Left renal pelvis (tissue), 4 donors: Measurements from ENCODE around the gene SATB2. TPM values are rescaled to one million over a fixed set of nuclear protein-coding genes. Genes with fewer than 3 reads are reported as not detected.

Experiments used
- DNase-seq, 4 donors: peaks; one replicate each; pipeline ENCODE4 v3.0.0-alpha.2; 2013; ENCODE audit warnings: low read depth in 4 of 4, low spot score in 3 of 4
- polyA plus RNA-seq, 4 donors: library from polyadenylated mRNA; unstranded; fragments of 120-200 nt; gene quantifications; one replicate each; pipeline ENCODE4 v1.2.1, GENCODE V29; 2013; ENCODE audit not compliant: insufficient read length in 4 of 4

SATB2 gene
- polyA plus RNA-seq, 4 donors, result 0.76 to 16.5 (median 13.7) TPM

DNA sequence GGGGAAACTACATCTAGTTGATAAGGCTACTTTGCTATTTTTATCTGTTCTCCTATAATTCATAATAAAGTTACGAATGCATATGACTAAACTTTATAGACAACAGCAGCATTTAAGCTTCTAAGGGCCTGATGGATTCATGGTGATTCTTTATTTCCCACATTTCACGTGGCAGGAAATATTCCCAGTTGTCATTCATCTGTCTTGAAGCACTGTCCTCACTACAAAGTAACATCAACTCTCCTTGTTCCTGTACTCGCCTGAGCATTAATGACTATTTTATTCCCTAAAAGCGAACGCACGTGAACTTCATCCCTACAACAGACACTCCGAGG, 2.6 kb downstream of the SATB2 start:
- DNase-seq, result no peak

DNA sequence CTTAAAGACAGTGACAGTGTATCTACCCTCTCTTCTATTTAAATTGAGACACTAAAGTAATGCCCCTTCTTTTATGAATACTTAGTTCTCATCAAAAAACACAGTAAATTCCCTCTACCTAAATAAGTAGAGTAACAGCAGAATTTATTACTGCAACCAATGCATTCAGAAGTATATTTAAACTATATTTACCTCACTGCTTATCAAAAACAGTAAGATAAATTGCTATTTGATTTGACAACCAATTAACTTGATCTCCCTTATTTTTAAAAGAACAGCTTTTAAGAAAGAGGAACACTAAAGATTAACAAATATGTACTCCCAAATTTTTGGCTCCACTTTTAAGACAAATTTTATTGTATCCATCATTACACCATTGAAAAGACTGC, 4.8 kb downstream of the SATB2 start:
- DNase-seq, result no peak

DNA sequence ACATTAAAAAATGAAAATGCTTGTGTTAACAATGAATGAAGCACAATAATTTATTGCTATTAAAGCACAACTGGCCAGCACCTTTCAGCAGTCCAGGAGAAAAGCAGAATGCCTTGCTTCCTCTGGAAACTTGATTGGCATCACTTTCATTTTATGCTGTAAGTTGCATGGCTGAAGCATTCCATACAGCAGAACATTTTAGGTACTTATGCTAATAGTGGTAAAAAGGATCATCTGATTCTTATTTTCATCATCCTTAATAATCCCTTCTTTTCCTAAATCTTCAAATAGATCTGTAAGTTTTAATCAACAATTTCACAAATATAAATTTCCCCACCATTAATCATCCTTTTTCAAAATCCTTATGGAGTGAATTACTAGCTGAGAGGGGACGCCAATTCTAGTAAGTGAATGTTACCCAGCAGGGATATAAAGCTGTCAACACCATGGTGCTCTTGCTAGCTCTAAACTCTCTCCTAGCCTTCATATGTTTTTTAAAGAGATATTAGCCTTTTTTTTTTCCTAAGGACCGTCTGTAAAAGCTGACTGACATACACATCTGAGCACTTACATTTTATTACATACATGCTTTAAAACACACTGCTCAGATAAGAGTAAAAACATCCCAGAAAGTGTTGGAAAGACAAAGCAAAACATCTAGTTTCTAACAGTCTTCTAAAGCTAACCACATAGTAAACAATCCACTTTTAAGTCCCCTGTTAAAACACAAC, 5.3 kb downstream of the SATB2 start:
- no peak for DNase-seq

DNA sequence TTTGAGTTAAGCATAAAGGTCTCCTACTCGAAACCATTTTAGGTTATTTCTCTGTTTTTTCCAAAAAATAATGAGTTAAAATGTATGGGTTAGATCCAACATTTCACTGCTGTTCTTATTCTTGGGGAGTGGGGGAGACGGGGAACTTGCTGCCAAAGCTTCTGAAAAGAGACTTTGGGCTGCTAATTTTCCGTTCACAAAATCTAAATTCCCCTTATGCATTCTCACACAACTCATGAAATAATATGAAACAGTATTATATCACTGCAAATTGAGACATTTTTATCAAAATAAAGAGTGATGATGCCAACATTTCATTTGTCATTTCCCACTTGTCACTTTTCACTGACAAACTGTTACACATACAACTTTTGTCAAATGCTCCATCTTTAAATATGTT, 7.8 kb downstream of the SATB2 start:
- DNase-seq, result no peak

DNA sequence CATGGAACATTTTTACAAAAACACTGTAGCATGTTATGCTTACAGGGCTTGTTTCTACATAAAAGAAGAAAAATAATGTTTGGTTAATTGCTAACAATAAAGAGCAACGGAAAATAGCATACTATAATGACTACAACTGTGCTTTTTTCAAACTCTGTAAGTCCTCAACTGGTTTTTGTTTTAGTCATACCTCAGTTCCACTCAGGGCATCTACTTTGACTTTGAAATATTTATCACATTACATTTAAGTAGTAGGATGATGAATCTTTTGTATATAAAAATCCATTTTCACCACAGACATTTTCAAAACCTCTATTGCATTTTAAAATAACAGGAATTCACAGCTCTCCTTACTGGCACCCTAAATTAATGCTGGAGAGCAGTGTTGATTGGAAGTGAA, 8.3 kb downstream of the SATB2 start:
- no peak for DNase-seq

DNA sequence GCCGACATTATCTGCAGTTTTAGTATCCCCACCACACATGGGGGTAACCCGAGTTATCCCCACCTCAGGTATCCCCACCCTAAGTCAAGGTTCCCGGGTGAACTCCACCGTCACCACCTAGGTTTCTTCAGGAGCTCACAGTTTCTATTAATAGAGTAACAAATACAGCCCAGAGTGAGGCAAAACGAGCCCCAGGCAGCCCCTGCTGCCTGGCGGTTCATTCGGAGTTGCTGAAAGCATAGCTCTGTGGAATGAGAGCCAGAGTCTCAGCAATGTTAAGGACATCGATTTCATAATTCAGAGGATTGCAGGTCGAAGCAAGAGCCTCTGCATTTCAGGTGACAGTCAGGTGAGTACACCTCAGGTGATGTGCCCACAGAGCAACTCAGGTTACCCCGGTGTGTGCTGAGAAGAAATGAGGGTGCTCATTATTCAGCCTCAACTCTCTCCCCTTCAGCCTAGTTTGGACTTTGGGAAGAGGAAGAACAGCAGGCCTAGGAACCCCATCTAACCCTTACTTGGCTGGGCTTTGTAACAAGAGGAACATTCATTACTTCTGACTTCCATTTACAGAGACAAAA, 10.7 kb downstream of the SATB2 start:
- DNase-seq, result no peak

DNA sequence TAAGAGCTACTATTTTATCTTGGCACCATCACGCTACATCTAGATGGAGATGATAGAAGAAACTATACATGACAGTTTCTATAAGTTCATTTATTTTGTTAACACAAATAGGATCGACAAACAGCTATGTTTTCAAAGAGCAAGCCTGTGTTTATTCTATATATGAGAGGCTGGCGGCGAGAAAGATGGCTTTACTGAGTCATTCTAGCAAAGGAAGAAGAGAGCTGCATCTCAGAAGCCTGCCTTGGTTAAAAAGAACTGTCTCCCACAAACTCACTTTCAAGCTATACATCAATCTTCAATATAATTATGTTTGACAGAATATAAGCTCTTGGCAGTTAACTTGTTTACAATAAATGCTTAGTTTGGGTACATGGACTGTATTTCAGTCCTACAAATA, 13.0 kb downstream of the SATB2 start:
- no peak for DNase-seq

DNA sequence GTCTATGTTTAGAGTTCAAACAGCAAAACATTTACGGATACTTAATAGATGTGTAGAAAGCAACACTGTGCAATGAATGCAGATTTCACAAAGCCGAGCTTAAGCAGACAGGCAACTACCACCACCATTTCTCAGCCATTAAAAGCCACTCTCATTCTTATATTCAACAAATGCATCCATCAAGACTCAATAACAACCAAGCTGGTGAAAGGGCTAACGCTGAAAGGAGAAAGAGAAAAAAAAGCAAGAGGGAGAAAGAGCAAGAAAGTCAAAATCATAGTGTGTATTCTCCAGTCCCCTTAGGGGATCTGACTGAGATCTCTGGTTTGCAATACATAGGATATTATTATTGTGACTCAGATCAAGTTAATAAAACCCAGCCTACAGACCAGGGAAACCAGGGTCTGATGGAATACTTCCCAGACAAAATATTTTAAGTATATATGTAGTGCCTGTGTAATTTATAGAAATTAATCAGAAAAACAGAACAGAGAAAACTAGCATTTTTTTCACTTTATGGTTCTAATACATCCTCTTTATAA, 14.1 kb downstream of the SATB2 start:
- DNase-seq, result no peak

DNA sequence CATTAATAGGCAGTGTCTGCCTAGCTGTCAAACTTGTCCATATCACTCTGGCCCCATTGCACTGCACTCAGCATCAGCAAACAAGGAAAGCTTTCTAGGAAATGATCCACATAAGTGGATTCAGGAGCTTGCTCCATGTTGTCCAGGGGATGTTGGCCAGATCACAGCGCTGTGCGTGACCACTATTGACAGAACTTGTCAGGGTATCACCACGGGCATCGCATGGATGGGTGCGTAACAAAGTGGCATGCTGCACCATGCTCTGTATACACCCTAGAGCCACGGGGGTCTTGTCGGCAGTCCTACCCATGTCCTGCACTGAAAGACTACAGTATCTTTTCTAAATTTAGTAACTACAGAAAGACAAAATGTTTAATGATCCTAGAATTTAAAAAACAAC, 15.6 kb downstream of the SATB2 start:
- no peak for DNase-seq

DNA sequence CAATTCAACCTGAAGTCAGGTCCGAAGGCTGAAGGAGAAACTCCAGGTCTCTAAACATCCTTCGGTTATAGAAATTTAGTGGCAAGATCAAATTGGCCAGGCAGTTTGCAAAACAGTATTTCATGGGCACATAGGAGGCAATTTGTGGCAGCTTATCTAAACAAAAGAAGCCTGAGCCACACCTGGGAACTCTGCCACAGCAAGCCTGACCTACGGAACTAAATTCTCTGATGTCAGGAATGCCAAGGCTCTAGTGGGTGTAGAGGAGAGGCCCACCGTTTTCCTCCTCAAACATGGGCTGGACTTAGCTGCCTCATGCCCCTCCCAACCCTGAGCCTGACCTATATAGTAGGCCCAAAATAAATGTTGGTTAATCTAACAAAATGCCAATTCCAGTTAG, 16.0 kb downstream of the SATB2 start:
- DNase-seq, result no peak

DNA sequence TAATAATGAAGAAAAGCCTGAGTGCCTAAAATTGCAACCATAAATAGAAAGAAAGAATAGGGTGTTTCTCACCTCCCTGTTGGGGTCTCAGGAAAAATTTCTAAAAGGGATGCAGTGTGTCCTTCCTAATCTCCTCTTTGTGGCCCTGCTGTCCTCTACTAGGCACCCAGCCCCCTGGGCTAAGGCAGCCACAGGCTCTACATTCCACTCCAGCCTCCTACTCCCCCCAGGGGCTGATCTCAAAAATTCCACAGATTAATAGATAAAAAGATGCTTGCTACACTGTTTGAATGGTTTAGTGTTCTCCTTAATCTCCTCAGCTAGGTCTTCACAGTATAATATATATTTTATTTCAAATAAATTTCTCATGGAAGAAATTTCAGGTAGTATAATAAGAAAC, 17.6 kb downstream of the SATB2 start:
- no peak for DNase-seq

DNA sequence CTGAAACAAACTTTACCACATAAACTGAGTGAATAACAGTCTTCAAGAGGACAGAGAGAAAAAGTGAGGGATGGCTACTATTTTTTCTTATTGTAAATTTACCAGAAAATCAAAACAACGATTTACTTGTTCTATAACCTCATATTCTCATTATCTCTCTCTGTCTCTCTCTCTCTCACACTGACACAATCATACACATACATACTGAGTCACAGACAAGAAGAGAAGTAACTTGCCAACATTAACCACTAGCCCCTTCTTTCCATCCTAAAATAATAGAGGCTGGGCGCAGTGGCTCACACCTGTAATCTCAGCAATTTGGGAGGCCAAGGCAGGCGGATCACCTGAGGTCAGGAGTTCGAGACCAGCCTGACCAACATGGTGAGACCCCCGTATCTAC, 18.2 kb downstream of the SATB2 start:
- no peak for DNase-seq

DNA sequence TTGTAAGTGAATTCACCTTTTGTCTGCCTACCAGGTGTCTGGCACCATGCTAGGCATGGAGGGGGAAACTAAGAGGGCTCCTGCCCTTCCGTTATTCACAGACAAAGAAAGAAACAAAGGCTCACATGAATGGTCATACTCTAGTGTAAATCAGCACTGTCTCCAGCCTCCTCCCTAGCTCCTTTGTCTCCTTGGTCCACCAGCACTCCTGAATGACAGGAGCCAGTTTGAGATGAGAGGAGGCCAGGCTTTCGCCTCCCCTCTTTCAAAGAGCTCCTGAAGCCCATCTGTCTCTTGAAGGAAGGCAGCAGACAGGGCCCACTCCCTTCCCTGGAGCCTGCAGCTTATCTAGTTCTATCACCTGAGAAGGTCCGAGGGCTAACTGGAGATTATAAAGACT, 18.7 kb downstream of the SATB2 start:
- no peak for DNase-seq

DNA sequence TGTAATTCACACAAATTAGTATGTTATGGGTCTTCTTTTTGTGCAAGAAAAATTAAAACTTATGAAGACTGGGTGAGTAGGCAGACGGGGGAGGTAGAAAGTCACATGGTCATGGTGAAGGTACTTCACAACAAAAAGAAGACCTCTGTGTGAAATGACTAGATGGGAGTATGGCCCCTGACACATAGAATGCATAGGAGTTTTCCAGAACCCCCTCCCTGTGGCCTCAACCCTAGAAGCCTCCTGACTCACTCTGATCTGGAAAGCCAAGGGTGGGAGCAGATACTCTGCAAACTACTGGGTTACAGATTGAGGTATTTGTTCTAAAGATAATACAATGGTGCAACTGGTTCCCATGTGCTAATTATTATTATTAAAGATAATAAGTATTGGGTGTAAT, 23.2 kb downstream of the SATB2 start:
- DNase-seq, result no peak

DNA sequence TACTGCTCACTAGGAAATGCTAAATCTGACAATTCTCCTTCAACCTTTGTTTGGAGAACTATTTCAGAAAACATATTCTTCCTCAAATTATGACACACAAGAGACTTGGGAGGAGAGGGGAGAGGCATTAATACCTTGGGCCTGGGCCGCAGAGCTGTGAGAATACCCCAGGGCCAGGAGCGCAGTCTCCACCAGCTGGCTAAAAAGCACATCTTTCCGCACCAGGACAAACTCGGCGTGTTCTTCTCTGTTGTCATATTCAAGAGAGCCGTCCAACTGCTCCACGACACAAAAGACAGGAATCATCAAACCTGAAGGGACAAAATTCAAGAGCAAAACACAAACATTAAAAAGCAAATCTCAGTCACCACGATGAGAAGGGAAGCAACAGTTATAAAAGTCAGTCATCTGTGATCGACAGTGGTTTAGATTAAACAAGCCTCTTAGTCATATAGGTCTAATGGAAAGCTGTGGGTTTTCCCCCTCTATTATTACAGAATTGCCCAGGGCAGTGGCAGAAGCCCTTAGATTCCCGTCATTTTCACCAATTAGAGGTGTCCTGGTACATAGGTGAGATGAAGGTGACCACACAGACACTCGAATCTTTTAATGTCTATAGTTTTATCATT, 24.4 kb downstream of the SATB2 start:
- DNase-seq, result no peak

DNA sequence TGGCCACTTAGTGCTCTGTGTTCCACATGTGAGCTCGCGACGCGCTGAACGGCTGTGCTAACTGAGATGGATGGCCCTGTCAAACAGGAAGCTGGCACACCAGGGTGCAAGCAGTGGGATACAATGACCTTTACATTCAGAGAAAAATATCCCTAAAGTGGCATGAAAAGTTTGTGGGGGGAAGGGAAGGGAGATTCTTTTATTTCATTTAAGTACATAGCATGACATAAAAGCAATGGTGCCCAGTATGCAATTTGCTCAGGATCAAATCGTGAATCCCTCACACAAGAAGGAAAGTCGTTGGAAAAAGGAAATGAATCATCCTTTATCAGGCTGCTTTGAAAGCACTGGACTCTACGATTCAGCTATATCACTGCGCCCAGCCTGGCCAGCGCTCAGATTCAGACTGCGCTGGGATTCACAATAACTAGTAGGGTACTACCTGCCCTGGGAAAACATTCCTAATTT, 26.0 kb downstream of the SATB2 start:
- no peak for DNase-seq

DNA sequence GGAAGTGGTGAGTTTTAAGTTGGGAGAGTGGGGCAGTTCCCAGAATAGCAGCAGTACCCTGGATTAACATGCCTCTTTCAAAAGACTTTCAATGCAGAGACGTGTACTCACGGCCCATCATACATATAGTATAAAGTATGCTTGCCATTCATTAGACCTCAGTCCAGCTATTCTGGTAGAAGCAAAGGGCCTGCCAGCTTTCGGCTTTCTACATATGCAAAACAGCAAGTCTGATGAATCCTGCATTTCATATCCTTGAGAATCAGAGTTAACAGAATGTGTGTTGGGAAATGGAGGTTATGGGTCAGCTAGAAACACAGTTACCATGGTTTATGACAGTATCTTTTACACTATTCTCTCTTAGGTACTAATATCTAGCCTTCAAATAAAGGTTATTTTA, 27.5 kb downstream of the SATB2 start:
- DNase-seq, result no peak

DNA sequence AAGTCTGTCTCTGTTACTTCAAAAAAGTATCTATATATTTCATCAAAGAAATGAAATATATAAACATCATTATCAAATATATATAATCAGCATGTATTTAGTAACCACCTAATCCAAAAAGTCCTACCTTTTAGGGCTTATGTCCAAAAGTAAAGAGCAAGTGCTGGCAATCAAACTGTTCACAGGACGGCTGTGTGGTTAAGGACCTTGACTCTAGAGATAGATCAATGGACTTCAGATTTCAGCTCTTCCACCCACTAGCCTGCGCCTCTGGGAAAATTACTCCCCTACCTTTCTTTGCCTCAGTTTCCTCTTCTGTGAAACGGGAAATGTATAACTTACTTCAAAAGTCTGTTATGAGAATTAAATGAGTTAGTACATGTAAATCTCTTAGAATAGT, 29.4 kb downstream of the SATB2 start:
- DNase-seq, result no peak

DNA sequence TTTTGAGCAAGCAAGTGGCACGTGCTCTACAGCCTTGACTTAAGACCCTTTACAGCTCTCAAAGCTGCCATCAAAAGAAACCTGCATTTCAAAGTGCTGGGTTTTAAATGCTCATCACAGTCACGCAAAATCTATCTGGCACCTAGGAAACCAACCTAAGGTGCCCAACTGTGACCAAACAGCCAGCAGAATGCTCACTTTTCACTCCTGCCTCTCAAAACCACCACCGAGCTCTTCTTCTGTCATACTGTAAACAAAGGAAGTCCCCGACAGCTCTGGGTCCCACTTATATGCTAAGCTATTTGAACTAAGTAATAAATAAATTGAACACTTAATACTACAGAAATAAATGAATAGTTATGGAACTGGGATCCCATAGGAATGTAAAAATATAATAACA, 33.6 kb downstream of the SATB2 start:
- DNase-seq, result no peak

DNA sequence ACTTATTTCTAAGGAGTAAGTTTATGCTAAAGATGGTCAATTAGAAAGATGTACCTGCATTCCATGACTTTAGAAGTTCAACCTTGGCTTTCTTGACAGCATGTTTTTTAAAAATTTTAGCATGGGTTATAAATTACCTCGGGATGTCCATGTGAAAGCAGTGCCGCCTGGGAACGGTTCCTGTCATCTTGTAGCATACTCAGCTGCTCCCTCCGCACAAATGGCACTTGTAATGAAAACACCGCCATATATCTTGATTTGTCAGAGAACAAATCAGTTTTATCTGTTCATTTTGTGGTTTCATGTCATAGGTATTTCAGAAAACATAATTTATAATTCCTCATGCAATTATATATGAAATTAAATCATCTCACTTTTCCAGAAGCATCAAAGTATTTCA, 38.3 kb downstream of the SATB2 start:
- DNase-seq, result no peak

DNA sequence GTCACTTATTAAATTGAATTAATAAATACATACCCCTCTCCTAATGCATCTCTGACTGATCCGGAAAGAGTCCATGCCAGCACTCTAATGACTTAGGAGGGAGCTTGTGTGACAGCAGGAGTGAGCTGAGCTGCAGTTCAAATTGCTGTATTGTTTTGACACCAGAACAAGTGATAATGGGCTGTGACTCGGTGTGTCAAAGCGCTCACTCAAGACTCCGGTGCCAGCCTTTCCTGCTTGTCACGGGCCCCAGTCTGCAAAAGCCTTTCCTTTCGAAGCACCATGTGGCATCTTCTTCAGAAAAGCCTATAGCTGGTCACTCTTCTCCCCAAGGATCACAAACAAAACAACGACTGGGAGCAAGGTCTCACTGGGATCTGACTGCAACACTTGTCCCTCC, 43.3 kb downstream of the SATB2 start:
- DNase-seq, result no peak

DNA sequence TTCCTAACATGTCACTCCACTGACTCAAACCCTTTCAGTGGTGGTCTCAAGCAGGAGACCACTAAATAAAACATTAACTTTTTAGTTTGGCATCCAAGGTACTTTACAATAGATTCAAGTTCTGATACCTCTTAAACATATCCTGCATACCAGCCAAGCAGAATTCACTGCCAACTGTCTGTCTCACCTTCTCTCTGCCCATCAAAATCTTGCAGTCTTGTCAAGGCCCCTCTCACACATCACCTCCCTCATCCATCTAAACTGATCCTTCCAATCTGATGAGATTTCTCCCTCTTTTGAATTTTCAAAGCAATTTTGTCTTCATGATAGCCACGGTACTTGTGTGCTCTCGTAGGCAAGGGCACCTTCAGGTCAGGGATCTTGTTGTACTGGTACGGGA, 43.7 kb downstream of the SATB2 start:
- no peak for DNase-seq
